A673 (cell line): Measurements from ENCODE around the gene KIF26B.

Experiments
- EZH2 ChIP-seq: fragments of 200-600 bp; sonication (generic); IDR thresholded peaks from 2 replicates; pipeline ENCODE4 v1.6.1; 2017; ENCODE audit warnings: borderline replicate concordance, low read depth, mild to moderate bottlenecking, mixed read lengths, antibody characterized with exemption, low read length; ENCODE audit not compliant: poor library complexity, severe bottlenecking
- TF ChIP-seq, protein P1 (sequence below): fragments of 300-800, 200-600 bp; sonication (generic); conservative IDR thresholded peaks from 2 replicates; pipeline ENCODE4 v1.5.1; 2017; ENCODE audit warnings: low read depth, mild to moderate bottlenecking, antibody characterized with exemption, low read length, moderate library complexity, mixed read lengths

DNA sequence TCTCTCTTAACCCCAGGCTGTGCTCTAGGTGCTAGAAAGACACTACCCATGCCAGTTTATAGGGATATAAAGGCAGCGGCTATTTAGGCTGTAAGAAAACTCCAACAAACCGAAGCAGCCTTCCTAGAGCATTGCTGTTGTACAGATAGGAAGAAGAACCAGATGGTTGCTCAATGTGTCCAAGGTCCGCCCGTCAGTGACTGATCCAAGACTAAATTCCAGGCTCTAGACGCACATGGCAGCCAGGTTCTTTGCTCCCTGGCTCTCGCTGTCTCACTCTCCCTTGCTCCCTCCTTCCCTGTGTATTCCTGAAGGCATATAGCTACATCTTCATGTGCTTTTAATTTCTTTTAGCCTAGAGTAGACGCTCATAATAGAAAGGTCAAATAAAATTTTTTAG is 303.4 kb downstream of the KIF26B start:
- TF ChIP-seq, protein P1, sequence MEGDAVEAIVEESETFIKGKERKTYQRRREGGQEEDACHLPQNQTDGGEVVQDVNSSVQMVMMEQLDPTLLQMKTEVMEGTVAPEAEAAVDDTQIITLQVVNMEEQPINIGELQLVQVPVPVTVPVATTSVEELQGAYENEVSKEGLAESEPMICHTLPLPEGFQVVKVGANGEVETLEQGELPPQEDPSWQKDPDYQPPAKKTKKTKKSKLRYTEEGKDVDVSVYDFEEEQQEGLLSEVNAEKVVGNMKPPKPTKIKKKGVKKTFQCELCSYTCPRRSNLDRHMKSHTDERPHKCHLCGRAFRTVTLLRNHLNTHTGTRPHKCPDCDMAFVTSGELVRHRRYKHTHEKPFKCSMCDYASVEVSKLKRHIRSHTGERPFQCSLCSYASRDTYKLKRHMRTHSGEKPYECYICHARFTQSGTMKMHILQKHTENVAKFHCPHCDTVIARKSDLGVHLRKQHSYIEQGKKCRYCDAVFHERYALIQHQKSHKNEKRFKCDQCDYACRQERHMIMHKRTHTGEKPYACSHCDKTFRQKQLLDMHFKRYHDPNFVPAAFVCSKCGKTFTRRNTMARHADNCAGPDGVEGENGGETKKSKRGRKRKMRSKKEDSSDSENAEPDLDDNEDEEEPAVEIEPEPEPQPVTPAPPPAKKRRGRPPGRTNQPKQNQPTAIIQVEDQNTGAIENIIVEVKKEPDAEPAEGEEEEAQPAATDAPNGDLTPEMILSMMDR: no peak
- TF ChIP-seq EZH2: no peak
